Endothelial cell of umbilical vein (primary cell): Measurements from ENCODE around the gene ABCC5. TPM values are rescaled to one million over a fixed set of nuclear protein-coding genes. Genes with fewer than 3 reads are reported as not detected.

Source experiments
- BruUV-seq: library from RNA; stranded (reverse); fragments of 400-500 nt; replicated peaks from 2 replicates; lab custom pipeline; 2021; lab: Mats Ljungman, UMichigan
- CTCF ChIA-PET: fragments of 300-600, 350-600 bp; sonication (Branson Sonifier 250); formaldehyde crosslinking; loops from one replicate; lab custom pipeline; 2021; ENCODE audit warnings: antibody characterized with exemption, inconsistent platforms; lab: Charles Lee
- POLR2A ChIA-PET: fragments of 300-600, 350-600 bp; sonication (Branson Sonifier 250); formaldehyde crosslinking; loops from one replicate; lab custom pipeline; 2021; ENCODE audit warnings: antibody characterized with exemption, inconsistent platforms; lab: Charles Lee
- DNase-seq: peaks from one replicate; pipeline ENCODE4 v3.0.0-alpha.2; 2011; ENCODE audit warnings: low read depth, low spot score
- FAIRE-seq: peaks from 2 replicates; lab custom pipeline; 2011; peaks lifted over from hg19 to GRCh38; lab: Jason Lieb, UNC
- H2AFZ ChIP-seq: 2 replicates; pipeline ENCODE4 v1.6.0; 2012; ENCODE audit warnings: low read depth, low read length, control low read depth, inconsistent platforms
- H3K27ac ChIP-seq: 2 replicates; pipeline ENCODE4 v1.5.1; 2011; ENCODE audit warnings: low read depth, mild to moderate bottlenecking, control low read depth, low read length, moderate library complexity; ENCODE audit not compliant: insufficient read depth
- H3K27me3 ChIP-seq, 2 experiments: 2 replicates each; pipeline versions ENCODE4 v1.6.0 to v1.6.1; 2011; ENCODE audit warnings: low read length in 2 of 2, mixed read lengths in 1 of 2; ENCODE audit not compliant: control insufficient read depth in 2 of 2, insufficient read depth in 2 of 2
- H3K36me3 ChIP-seq, 2 experiments: 2 replicates in 1 of 2; 3 replicates in 1 of 2; pipeline ENCODE4 v1.5.1; 2011; ENCODE audit warnings: low read length in 2 of 2, mild to moderate bottlenecking in 1 of 2, moderate library complexity in 1 of 2; ENCODE audit not compliant: control insufficient read depth in 2 of 2, insufficient read depth in 2 of 2; ENCODE audit errors: extremely low read depth in 1 of 2
- H3K4me1 ChIP-seq: 3 replicates; pipeline ENCODE4 v1.5.1; 2011; ENCODE audit warnings: mild to moderate bottlenecking, low read length; ENCODE audit not compliant: control insufficient read depth, insufficient read depth; ENCODE audit errors: extremely low read depth
- H3K4me2 ChIP-seq: 2 replicates; pipeline ENCODE4 v1.6.1; 2011; ENCODE audit warnings: low read length, control low read depth, mixed read lengths; ENCODE audit not compliant: insufficient read depth
- H3K4me3 ChIP-seq, 3 experiments: fragments of 200-600 bp in 1 of 3; sonication (generic), shearing (Covaris generic) in 1 of 3; replicated peaks in 1 of 3; 2 replicates each; pipeline ENCODE4 v1.5.1; 2011 to 2016; ENCODE audit warnings: control low read depth in 3 of 3, low read length in 3 of 3, mild to moderate bottlenecking in 2 of 3, inconsistent platforms in 1 of 3, low read depth in 1 of 3, moderate library complexity in 1 of 3; ENCODE audit not compliant: insufficient read depth in 1 of 3
- H3K79me2 ChIP-seq: 2 replicates; pipeline ENCODE4 v1.6.0; 2012; ENCODE audit warnings: low read length, inconsistent platforms; ENCODE audit not compliant: control insufficient read depth, insufficient read depth
- H3K9ac ChIP-seq: replicated peaks from 2 replicates; pipeline ENCODE3; 2011; ENCODE audit warnings: low read length, control low read depth; ENCODE audit not compliant: insufficient read depth; ENCODE audit errors: extremely low read depth
- H3K9me1 ChIP-seq: replicated peaks from 3 replicates; pipeline ENCODE4 v1.6.0; 2011; ENCODE audit warnings: mild to moderate bottlenecking, low read length; ENCODE audit not compliant: control insufficient read depth, insufficient read depth; ENCODE audit errors: extremely low read depth
- H3K9me3 ChIP-seq: replicated peaks from 2 replicates; pipeline ENCODE4 v1.5.1; 2012; ENCODE audit warnings: low read length, inconsistent platforms; ENCODE audit not compliant: control insufficient read depth, insufficient read depth
- H4K20me1 ChIP-seq: replicated peaks from 2 replicates; pipeline ENCODE3; 2011; ENCODE audit warnings: mild to moderate bottlenecking, low read length; ENCODE audit not compliant: control insufficient read depth, insufficient read depth; ENCODE audit errors: extremely low read depth
- EZH2 ChIP-seq: IDR thresholded peaks from 2 replicates; pipeline ENCODE4 v1.6.1; 2012; ENCODE audit warnings: borderline replicate concordance, low read depth, mild to moderate bottlenecking, moderate library complexity, low read length, inconsistent platforms; ENCODE audit not compliant: severe bottlenecking
- FOS ChIP-seq: IDR thresholded peaks from 2 replicates; pipeline ENCODE4 v1.6.1; 2011; ENCODE audit warnings: mild to moderate bottlenecking, low read length, moderate library complexity, borderline replicate concordance; ENCODE audit not compliant: insufficient read depth
- GATA2 ChIP-seq: IDR thresholded peaks from 2 replicates; pipeline ENCODE4 v1.7.0; 2011; ENCODE audit warnings: low read depth, mild to moderate bottlenecking, moderate library complexity, mixed read lengths, low read length; ENCODE audit not compliant: insufficient read length, insufficient read depth
- MYC ChIP-seq: IDR thresholded peaks from one replicate; pipeline ENCODE4 v1.6.1; 2011; ENCODE audit warnings: mild to moderate bottlenecking, low read depth, low read length
- POLR2A ChIP-seq: IDR thresholded peaks from 2 replicates; pipeline ENCODE4 v1.6.1; 2012; ENCODE audit warnings: low read depth, mild to moderate bottlenecking, control low read depth, low read length
- dilution Hi-C: fragments of 300-500 bp; cut with MboI; formaldehyde crosslinking; loops from one replicate; pipeline ENCODE4 v1.15.0; 2019; ENCODE audit warnings: low sequenced_read_pairs; ENCODE audit not compliant: extremely low pct_ligation_motif_present
- intact Hi-C: fragments of 100-400 bp; cut with micrococcal nuclease; formaldehyde crosslinking; loops from one replicate; pipeline ENCODE4 v1.10.0; 2022
- polyA plus RNA-seq, 4 experiments: library from polyadenylated mRNA; depleted of rRNA in 3 of 4; stranded (reverse) in 3 of 4; unstranded in 1 of 4; fragments of >200 nt; gene quantifications; 2 replicates each; pipeline versions ENCODE4 v1.2.1 to v1.2.3, GENCODE V29; 2011 to 2012; ENCODE audit warnings: missing spikeins in 1 of 4
- total RNA-seq: library from RNA; stranded (reverse); gene quantifications from 2 replicates; pipeline ENCODE4 v1.2.3, GENCODE V29; 2021

Gene ABCC5
- total and polyA plus RNA-seq, 2 donors (not counting 3 experiments of a cell fraction or from before 2014, with no cell fraction given) = 22.5 to 24.6 TPM

DNA sequence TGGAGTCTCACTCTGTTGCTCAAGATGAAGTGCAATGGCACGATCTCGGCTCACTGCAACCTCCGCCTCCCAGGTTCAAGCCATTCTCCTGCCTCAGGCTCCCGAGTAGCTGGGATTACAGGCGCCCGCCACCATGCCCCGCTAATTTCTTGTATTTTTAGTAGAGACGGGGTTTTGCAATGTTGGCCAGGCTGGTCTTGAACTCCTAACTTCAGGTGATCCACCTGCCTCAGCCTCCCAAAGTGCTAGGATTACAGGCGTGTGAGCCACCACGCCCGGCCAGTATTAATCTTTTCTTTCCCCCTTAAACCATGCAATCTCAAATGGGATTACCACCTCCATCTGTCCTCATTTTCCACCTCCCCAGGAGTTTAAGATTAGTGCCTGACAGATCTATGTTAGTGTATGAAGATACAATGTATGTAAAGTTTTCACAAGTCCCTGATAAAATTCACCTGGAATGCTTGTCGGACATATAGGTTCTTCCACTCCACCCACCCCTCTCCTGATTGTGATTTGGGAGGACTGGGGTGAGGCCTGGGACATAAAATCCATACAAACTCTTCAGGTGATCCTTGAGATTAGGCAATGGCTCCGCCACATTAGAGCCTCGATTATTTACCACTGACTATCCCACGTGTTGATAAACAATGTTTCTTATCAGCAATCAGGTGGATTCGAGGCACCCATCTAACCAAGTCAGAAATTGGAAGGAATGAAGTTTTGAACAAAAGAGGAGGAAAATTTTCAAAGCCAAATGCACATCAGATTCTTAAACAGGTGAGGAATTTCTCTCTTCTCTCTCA lies 134.2 kb downstream of the ABCC5 start:
- DNase-seq (peak; percentile 5), FAIRE-seq (peak; percentile 18)
- H3K79me2 ChIP-seq = peaks cover 43% of the 10 kb centered on the region
- H3K9ac ChIP-seq = peak overlapping the region; percentile 56
- H3K27me3 ChIP-seq = no peaks in the 10 kb centered on the region
- dilution Hi-C loops (no loop called here), intact Hi-C loops (loop anchor here (1.0 to 5.0 kb wide), 4 partner anchors 58 to 761 kb away; partner anchors contain the start of gene MAP6D1)
- H4K20me1 ChIP-seq = no peaks in the 10 kb centered on the region
- H3K9me1 ChIP-seq = no peaks in the 10 kb centered on the region
- H3K36me3 ChIP-seq = no peaks in the 10 kb centered on the region
- H3K27ac ChIP-seq = no peak overlapping the region
- H3K4me2 ChIP-seq = peak overlapping the region; percentile 92
- H2AFZ ChIP-seq = no peak overlapping the region
- ChIA-PET POLR2A (interaction anchor here (0.6 kb wide), 1 partner anchor 15 kb away, joined by 4 read pairs; no protein-coding TSS in a partner anchor), CTCF (interaction anchor here (0.9 to 3.0 kb wide), 16 partner anchors 9 to 406 kb away, joined by 3 to 16 read pairs (median 4); partner anchors contain the start of genes ABCC5 and MAP6D1)
- peak overlapping the region; percentile 47 to 93 (median 85) for H3K4me3 ChIP-seq
- H3K9me3 ChIP-seq = no peaks in the 10 kb centered on the region
- TSS peak; percentile 55 for BruUV-seq
- TF ChIP-seq POLR2A (no peak), FOS (no peak), EZH2 (no peak), MYC (no peak)
- peaks cover 11% of the 10 kb centered on the region for H3K4me1 ChIP-seq

DNA sequence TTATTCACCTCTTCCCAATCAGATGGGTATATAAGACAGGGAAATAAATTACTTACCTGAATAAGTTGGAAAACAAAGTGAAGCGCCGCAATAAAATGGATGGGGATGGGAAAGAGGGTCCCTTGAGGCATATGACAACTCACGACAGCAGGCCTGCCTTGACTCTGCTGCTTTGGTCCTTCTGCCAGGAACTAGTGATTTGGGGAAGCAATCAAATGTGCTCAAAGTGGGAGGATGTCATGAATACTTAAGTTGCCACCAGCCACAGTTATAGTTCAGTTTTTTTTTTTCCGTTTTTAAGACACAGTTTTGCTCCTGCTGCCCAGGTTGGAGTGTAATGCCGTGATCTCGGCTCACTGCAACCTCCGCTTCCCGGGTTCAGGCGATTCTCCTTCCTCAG lies 137.6 kb downstream of the ABCC5 start:
- H3K4me2 ChIP-seq = no peak overlapping the region
- H3K9me1 ChIP-seq = no peaks in the 10 kb centered on the region
- DNase-seq = no peak
- peaks cover 11% of the 10 kb centered on the region for H3K4me1 ChIP-seq
- no peaks in the 10 kb centered on the region for H3K36me3 ChIP-seq
- ChIA-PET POLR2A (no interaction called here), CTCF (no interaction called here)
- TF ChIP-seq GATA2 (no peak), EZH2 (no peak), POLR2A (no peak)
- no peak overlapping the region for H3K27ac ChIP-seq
- FAIRE-seq = no peak
- no peak overlapping the region for H3K9ac ChIP-seq
- H3K79me2 ChIP-seq = peaks cover 60% of the 10 kb centered on the region
- no peak overlapping the region for H3K4me3 ChIP-seq
- intact Hi-C loops = loop anchor here (5.0 kb wide), 1 partner anchor 758 kb away; no protein-coding TSS in a partner anchor
- dilution Hi-C loops = no loop called here
- H4K20me1 ChIP-seq = no peaks in the 10 kb centered on the region
- H3K9me3 ChIP-seq = no peaks in the 10 kb centered on the region
- no TSS peak for BruUV-seq
- H2AFZ ChIP-seq = no peak overlapping the region
- H3K27me3 ChIP-seq = no peaks in the 10 kb centered on the region
